Caco-2 (cell line): ENCODE measurements around the gene IKZF3. TPM values are rescaled to one million over a fixed set of nuclear protein-coding genes. Genes with fewer than 3 reads are reported as not detected.

Experiments
- BruUV-seq: library from RNA; stranded (reverse); fragments of 400-500 nt; replicated peaks from 2 replicates; lab custom pipeline; 2021; lab: Mats Ljungman, UMichigan
- CTCF ChIA-PET: fragments of 300-600 bp; sonication (Branson Sonifier 250); formaldehyde crosslinking; loops from one replicate; lab custom pipeline; 2022; ENCODE audit warnings: antibody characterized with exemption; lab: Charles Lee
- POLR2A ChIA-PET: fragments of 300-600 bp; sonication (Branson Sonifier 250); formaldehyde crosslinking; loops from one replicate; lab custom pipeline; 2022; ENCODE audit warnings: antibody characterized with exemption; lab: Charles Lee
- DNase-seq, 2 experiments: peaks; one replicate each; pipeline versions ENCODE4 v3.0.0 to v3.0.0-alpha.2; 2020 to 2022
- H3K27me3 ChIP-seq: replicated peaks from 2 replicates; pipeline ENCODE4 v1.6.0; 2011; ENCODE audit warnings: low read length; ENCODE audit not compliant: control insufficient read depth, insufficient read depth
- H3K36me3 ChIP-seq: 2 replicates; pipeline ENCODE4 v1.5.1; 2011; ENCODE audit warnings: low read length; ENCODE audit not compliant: control insufficient read depth, insufficient read depth
- H3K4me1 ChIP-seq: fragments of 250-450 bp; sonication (Bioruptor Pico); 2 replicates; pipeline ENCODE4 v1.5.1; 2020; ENCODE audit warnings: mild to moderate bottlenecking
- H3K4me3 ChIP-seq: 2 replicates; pipeline ENCODE4 v1.5.1; 2011; ENCODE audit warnings: low read depth, mild to moderate bottlenecking, control low read depth, low read length
- H3K9me3 ChIP-seq: fragments of 250-450 bp; sonication (Bioruptor Pico); 2 replicates; pipeline ENCODE4 v1.5.1; 2020; ENCODE audit warnings: mild to moderate bottlenecking, moderate library complexity
- H3K27ac Mint-ChIP-seq: one replicate; pipeline ENCODE4 v1.8.0; 2022; ENCODE audit warnings: mixed read lengths; ENCODE audit not compliant: unreplicated experiment
- H3K27me3 Mint-ChIP-seq: one replicate; pipeline ENCODE4 v1.8.0; 2022; ENCODE audit warnings: mixed read lengths; ENCODE audit not compliant: insufficient read depth, unreplicated experiment
- H3K36me3 Mint-ChIP-seq: one replicate; pipeline ENCODE4 v1.8.0; 2022; ENCODE audit warnings: mild to moderate bottlenecking, mixed read lengths; ENCODE audit not compliant: insufficient read depth, unreplicated experiment
- H3K4me1 Mint-ChIP-seq: one replicate; pipeline ENCODE4 v1.8.0; 2022; ENCODE audit warnings: low read depth, mixed read lengths; ENCODE audit not compliant: unreplicated experiment
- H3K4me3 Mint-ChIP-seq: one replicate; pipeline ENCODE4 v1.8.0; 2022; ENCODE audit warnings: mild to moderate bottlenecking, moderate library complexity, mixed read lengths; ENCODE audit not compliant: unreplicated experiment
- H3K9me3 Mint-ChIP-seq: one replicate; pipeline ENCODE4 v1.8.0; 2022; ENCODE audit warnings: mixed read lengths; ENCODE audit not compliant: unreplicated experiment
- intact Hi-C: fragments of 100-400 bp; cut with micrococcal nuclease; formaldehyde crosslinking; loops from one replicate; pipeline ENCODE4 v1.10.0; 2022; ENCODE audit not compliant: unreplicated experiment
- total RNA-seq: library from RNA; stranded (reverse); gene quantifications from 2 replicates; pipeline ENCODE4 v1.2.3, GENCODE V29; 2022
- TF ChIP-seq, protein P1 (sequence below), 2 experiments: fragments of 200-600 bp in 1 of 2; IDR thresholded peaks; 1 replicate in 1 of 2; 2 replicates in 1 of 2; pipeline versions ENCODE4 v1.5.1 to v1.8.0; 2011 to 2022; ENCODE audit warnings: antibody characterized with exemption in 1 of 2, control low read depth in 1 of 2, inconsistent platforms in 1 of 2, low read depth in 1 of 2, low read length in 1 of 2, mild to moderate bottlenecking in 1 of 2, moderate library complexity in 1 of 2; ENCODE audit not compliant: insufficient read depth in 1 of 2, severe bottlenecking in 1 of 2, unreplicated experiment in 1 of 2

Gene IKZF3
- total RNA-seq, 1 experiment from 2014 or later, result 2.8 TPM

DNA sequence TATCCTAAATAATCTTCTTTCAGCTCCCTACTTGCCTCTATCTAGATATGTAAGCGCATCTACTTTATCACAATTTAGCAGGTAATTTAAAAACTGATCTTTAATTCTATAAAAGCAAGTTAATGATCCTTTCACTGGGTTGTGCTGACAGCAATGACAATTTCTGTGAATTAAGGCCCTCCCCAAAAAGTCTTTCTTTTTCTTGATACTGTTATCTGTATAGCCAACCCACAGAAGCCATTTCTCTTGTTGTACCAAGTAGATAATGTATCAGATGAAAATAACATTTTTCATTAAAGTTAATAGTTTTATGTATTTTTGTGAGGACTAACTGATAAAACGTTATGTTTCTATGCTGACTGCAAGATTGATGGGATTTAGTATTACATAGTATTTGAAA is 7.7 kb upstream of the IKZF3 start:
- CTCF ChIA-PET, result no interaction called here
- H3K36me3 Mint-ChIP-seq, result no peaks in the 10 kb centered on the region
- no peak overlapping the region for H3K27ac Mint-ChIP-seq
- Histone ChIP-seq H3K4me1 (no peaks in the 10 kb centered on the region), H3K36me3 (no peaks in the 10 kb centered on the region), H3K4me3 (no peak overlapping the region), H3K9me3 (no peaks in the 10 kb centered on the region), H3K27me3 (no peaks in the 10 kb centered on the region)
- POLR2A ChIA-PET, result no interaction called here
- TF ChIP-seq, protein P1, sequence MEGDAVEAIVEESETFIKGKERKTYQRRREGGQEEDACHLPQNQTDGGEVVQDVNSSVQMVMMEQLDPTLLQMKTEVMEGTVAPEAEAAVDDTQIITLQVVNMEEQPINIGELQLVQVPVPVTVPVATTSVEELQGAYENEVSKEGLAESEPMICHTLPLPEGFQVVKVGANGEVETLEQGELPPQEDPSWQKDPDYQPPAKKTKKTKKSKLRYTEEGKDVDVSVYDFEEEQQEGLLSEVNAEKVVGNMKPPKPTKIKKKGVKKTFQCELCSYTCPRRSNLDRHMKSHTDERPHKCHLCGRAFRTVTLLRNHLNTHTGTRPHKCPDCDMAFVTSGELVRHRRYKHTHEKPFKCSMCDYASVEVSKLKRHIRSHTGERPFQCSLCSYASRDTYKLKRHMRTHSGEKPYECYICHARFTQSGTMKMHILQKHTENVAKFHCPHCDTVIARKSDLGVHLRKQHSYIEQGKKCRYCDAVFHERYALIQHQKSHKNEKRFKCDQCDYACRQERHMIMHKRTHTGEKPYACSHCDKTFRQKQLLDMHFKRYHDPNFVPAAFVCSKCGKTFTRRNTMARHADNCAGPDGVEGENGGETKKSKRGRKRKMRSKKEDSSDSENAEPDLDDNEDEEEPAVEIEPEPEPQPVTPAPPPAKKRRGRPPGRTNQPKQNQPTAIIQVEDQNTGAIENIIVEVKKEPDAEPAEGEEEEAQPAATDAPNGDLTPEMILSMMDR (IDR thresholded peaks at IDR 0.05; ENCODE audit: insufficient read depth in 1 of 2, low read depth in 1 of 2, low read length in 1 of 2, severe bottlenecking in 1 of 2, unreplicated experiment in 1 of 2), result no peak
- H3K27me3 Mint-ChIP-seq, result peaks cover 3% of the 10 kb centered on the region
- intact Hi-C loops, result no loop called here
- no TSS peak for BruUV-seq
- H3K9me3 Mint-ChIP-seq, result no peaks in the 10 kb centered on the region
- no peaks in the 10 kb centered on the region for H3K4me1 Mint-ChIP-seq
- no peak for DNase-seq
- no peak overlapping the region for H3K4me3 Mint-ChIP-seq

DNA sequence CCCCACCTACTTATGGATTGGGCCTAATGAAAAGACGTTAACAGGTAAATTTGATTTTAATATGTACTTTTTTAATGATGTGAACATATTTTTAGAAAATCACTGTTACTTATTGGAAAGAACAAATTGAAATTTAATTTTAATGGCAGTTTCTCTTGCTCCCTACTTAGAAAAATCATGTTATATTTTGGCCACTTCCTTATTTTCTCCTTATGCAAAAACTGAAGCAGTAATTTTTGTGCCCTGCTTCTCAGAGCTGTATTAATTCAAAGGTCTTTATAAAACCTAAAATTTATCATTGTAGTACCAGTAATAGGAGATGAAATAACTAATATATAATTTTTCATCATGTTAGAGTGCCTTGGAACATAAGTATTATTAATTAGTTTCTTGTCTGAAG is 6.7 kb upstream of the IKZF3 start:
- H3K4me3 ChIP-seq, result no peak overlapping the region
- no peaks in the 10 kb centered on the region for H3K9me3 Mint-ChIP-seq
- POLR2A ChIA-PET, result no interaction called here
- no peak overlapping the region for H3K27ac Mint-ChIP-seq
- no peak overlapping the region for H3K4me3 Mint-ChIP-seq
- no TSS peak for BruUV-seq
- no peaks in the 10 kb centered on the region for H3K4me1 ChIP-seq
- no peak for DNase-seq
- TF ChIP-seq, protein P1 (IDR thresholded peaks at IDR 0.05; ENCODE audit: insufficient read depth in 1 of 2, low read depth in 1 of 2, low read length in 1 of 2, severe bottlenecking in 1 of 2, unreplicated experiment in 1 of 2), result no peak
- intact Hi-C loops, result no loop called here
- peaks cover 3% of the 10 kb centered on the region for H3K27me3 Mint-ChIP-seq
- H3K9me3 ChIP-seq, result no peaks in the 10 kb centered on the region
- no peaks in the 10 kb centered on the region for H3K36me3 Mint-ChIP-seq
- no peaks in the 10 kb centered on the region for H3K36me3 ChIP-seq
- CTCF ChIA-PET, result no interaction called here
- no peaks in the 10 kb centered on the region for H3K4me1 Mint-ChIP-seq
- H3K27me3 ChIP-seq, result no peaks in the 10 kb centered on the region

DNA sequence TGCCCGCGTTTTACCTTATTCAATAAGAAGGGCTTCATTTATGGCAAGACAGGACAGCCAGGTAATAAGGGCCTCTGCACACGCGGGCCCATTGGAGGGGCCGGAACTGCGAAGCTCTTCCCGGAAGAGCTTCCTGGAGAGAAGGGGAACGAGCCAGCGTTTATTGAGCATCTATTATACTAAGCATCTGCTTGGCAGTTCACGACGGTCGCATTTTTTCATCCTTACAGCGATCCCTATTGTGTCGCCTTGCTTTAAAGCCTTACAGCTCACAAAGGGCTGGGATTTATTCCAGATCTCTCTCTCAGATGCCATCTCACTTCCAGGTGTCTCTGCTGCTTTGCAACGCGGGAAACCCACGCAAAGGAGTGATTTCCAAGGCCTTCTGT is 4.4 kb upstream of the IKZF3 start:
- TF ChIP-seq, protein P1 (IDR thresholded peaks at IDR 0.05; ENCODE audit: insufficient read depth in 1 of 2, low read depth in 1 of 2, low read length in 1 of 2, severe bottlenecking in 1 of 2, unreplicated experiment in 1 of 2), result no peak
- H3K36me3 Mint-ChIP-seq, result peaks cover 5% of the 10 kb centered on the region
- H3K27me3 Mint-ChIP-seq, result peaks cover 14% of the 10 kb centered on the region
- no TSS peak for BruUV-seq
- intact Hi-C loops, result no loop called here
- ChIA-PET CTCF (no interaction called here), POLR2A (no interaction called here)
- no peaks in the 10 kb centered on the region for H3K9me3 ChIP-seq
- H3K9me3 Mint-ChIP-seq, result no peaks in the 10 kb centered on the region
- H3K27ac Mint-ChIP-seq, result no peak overlapping the region
- H3K27me3 ChIP-seq, result no peaks in the 10 kb centered on the region
- no peaks in the 10 kb centered on the region for H3K4me1 Mint-ChIP-seq
- H3K4me1 ChIP-seq, result no peaks in the 10 kb centered on the region
- DNase-seq, result no peak
- H3K4me3 ChIP-seq, result no peak overlapping the region
- no peak overlapping the region for H3K4me3 Mint-ChIP-seq
- H3K36me3 ChIP-seq, result no peaks in the 10 kb centered on the region
